WI38 (cell line): ENCODE measurements around the gene ERG.

ENCODE experiments used
- H3K4me3 ChIP-seq: 2 replicates; pipeline ENCODE4 v1.5.1; 2011; ENCODE audit warnings: low read depth, mild to moderate bottlenecking, control low read depth, low read length
- TF ChIP-seq, protein P1 (sequence below): IDR thresholded peaks from 2 replicates; pipeline ENCODE4 v1.5.1; 2012; ENCODE audit warnings: low read depth, mild to moderate bottlenecking, control low read depth, low read length

ERG gene

DNA sequence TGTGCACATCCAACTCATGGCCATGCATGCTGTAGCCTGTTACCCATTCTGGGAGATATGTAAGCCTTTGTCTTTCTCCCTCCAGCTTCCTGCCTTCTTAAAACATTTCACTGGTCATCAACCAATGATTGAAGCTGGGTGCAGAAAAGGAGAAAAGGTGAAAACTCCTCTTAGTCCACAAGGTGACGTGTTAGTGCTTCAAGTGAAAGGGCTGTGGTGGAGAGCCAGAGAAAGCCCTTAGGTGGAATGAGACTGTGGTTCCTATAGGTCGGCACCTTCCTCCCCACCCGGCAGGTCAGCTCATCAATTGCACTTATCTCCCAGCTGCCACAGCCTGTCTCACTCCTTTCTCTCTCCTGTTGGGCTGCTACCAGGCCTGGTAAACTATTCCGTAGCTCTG lies 30.4 kb downstream of the ERG start:
- H3K4me3 ChIP-seq: no peak overlapping the region
- TF ChIP-seq, protein P1, sequence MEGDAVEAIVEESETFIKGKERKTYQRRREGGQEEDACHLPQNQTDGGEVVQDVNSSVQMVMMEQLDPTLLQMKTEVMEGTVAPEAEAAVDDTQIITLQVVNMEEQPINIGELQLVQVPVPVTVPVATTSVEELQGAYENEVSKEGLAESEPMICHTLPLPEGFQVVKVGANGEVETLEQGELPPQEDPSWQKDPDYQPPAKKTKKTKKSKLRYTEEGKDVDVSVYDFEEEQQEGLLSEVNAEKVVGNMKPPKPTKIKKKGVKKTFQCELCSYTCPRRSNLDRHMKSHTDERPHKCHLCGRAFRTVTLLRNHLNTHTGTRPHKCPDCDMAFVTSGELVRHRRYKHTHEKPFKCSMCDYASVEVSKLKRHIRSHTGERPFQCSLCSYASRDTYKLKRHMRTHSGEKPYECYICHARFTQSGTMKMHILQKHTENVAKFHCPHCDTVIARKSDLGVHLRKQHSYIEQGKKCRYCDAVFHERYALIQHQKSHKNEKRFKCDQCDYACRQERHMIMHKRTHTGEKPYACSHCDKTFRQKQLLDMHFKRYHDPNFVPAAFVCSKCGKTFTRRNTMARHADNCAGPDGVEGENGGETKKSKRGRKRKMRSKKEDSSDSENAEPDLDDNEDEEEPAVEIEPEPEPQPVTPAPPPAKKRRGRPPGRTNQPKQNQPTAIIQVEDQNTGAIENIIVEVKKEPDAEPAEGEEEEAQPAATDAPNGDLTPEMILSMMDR: no peak

- H3K4me3 ChIP-seq: no peak overlapping the region
- TF ChIP-seq, protein P1: no peak
These were observed 30.9 kb downstream of the ERG start for GRCh38 chr21:38467374-38467773.

DNA sequence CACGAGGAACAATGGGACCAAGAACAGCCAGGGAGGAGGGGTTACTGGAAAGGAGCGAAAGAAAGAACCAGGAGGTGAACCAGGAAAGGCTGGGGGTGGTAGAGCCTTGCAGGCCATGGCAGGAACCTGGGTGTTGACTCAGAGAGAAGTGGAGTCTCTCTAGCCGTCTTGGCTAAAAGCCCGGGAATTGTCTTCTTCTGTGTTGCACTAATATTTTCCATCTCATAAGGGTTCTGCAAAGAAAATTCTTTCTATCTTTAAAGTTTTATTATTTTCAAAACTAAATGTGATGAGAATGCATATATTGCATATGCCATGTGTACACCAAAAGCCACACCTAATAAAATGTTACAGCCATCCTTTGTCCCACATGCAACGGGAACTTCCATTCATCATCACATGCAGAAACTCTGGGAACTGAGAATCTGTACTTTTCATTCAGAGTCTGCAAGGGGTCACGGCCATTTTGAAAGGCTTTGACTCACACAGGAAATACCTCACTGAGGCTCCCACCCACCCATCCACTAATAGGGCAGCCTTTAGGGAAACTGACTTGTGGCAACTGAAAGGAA lies 38.0 kb downstream of the ERG start:
- TF ChIP-seq, protein P1: no peak
- H3K4me3 ChIP-seq: no peak overlapping the region

- no peak overlapping the region for H3K4me3 ChIP-seq
- TF ChIP-seq, protein P1: no peak
These were observed 38.8 kb downstream of the ERG start for GRCh38 chr21:38459490-38459889.

DNA sequence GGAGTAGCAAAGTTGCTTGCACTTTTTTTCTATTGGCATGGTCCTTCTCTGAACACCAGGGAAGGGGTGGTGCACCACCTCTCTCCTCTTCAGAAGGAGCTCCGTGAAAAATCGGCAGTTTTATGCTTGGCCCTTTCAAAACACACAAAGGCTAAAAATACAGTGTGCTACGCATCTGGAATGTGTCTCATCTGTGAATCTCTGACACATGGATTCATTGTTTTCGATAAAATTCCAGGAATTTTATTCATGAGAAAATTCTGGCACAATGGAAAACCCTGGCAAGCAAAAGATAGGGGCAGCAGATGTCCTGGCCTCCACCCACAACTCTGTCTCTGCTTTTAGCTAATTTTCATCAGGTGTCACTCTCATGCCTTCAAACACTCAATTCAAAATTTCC lies 42.9 kb downstream of the ERG start:
- H3K4me3 ChIP-seq: no peak overlapping the region
- TF ChIP-seq, protein P1: no peak

GRCh38 chr21:38454702-38455101 lies 43.6 kb downstream of the ERG start:
- no peak overlapping the region for H3K4me3 ChIP-seq
- TF ChIP-seq, protein P1: no peak

DNA sequence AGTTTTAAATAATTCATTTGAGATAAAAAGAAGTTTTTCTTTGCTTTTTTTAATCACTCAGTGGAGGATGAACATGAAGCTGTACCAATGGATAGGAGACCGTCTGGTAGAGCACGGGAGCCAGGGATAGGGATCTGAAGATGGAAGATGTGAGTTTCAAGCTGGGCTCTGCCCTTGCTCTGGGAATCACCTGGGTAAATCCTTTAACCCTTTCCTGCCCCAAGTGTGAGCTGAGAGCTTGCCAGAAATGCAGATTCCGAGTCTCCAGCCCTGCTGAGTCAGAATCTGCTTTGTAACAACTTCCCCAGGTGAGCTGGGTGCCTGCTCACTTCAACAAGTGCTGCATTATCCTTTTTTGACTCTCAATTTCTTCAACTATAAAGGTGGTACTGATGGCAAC lies 44.1 kb downstream of the ERG start:
- TF ChIP-seq, protein P1: no peak
- no peak overlapping the region for H3K4me3 ChIP-seq
